GM12878 (cell line): ENCODE data around the gene LLPH. TPM values are rescaled to one million over a fixed set of nuclear protein-coding genes. Genes with fewer than 3 reads are reported as not detected.

ENCODE experiments used
- ATAC-seq: fragments of 200-7000 bp; cut with Tn5 transposase; 3 replicates; pipeline ENCODE4 v1.9.1; 2020; ENCODE audit warnings: mild to moderate bottlenecking, moderate library complexity
- BruUV-seq: library from RNA; stranded (reverse); fragments of 400-500 nt; replicated peaks from 2 replicates; lab custom pipeline; 2021; lab: Mats Ljungman, UMichigan
- CTCF ChIA-PET: fragments of 300-600 bp; sonication (Branson Sonifier 250); formaldehyde crosslinking; extraction: SDS; loops from one replicate; lab custom pipeline; 2021; ENCODE audit warnings: inconsistent platforms; lab: Yijun Ruan, JAX
- POLR2A ChIA-PET: fragments of 350-600 bp; formaldehyde crosslinking; extraction: SDS; loops from one replicate; lab custom pipeline; 2021; ENCODE audit warnings: inconsistent platforms; lab: Charles Lee
- RAD21 ChIA-PET: fragments of 300-600 bp; sonication (Branson Sonifier 250); formaldehyde crosslinking; loops from one replicate; lab custom pipeline; 2023; ENCODE audit warnings: antibody characterized with exemption; ENCODE audit not compliant: unreplicated experiment; lab: Charles Lee
- SMC1A ChIA-PET: fragments of 300-600 bp; sonication (Branson Sonifier 250); formaldehyde crosslinking; loops from one replicate; lab custom pipeline; 2023; ENCODE audit not compliant: unreplicated experiment, uncharacterized antibody; lab: Charles Lee
- DNase-seq: peaks from one replicate; pipeline ENCODE4 v3.0.0-alpha.2; 2011; ENCODE audit warnings: low read depth, low spot score
- FAIRE-seq: peaks from 3 replicates; lab custom pipeline; 2011; peaks lifted over from hg19 to GRCh38; lab: Jason Lieb, UNC
- H2AFZ ChIP-seq: 2 replicates; pipeline ENCODE4 v1.6.0; 2011; ENCODE audit warnings: low read depth, low read length, control low read depth; ENCODE audit not compliant: control insufficient read depth
- H3K27ac ChIP-seq: 2 replicates; pipeline ENCODE4 v1.5.1; 2011; ENCODE audit warnings: control low read depth; ENCODE audit not compliant: control insufficient read depth, insufficient read depth
- H3K27me3 ChIP-seq, 2 experiments: replicated peaks in 1 of 2; 2 replicates each; pipeline versions ENCODE4 v1.6.0 to v1.6.1; 2011; ENCODE audit warnings: low read length in 1 of 2; ENCODE audit not compliant: control insufficient read depth in 2 of 2, insufficient read depth in 2 of 2
- H3K36me3 ChIP-seq, 2 experiments: 2 replicates each; pipeline ENCODE4 v1.5.1; 2011; ENCODE audit warnings: low read length in 1 of 2; ENCODE audit not compliant: control insufficient read depth in 2 of 2, insufficient read depth in 2 of 2
- H3K4me1 ChIP-seq: 2 replicates; pipeline ENCODE4 v1.6.1; 2011; ENCODE audit warnings: mild to moderate bottlenecking, low read length, moderate library complexity, mixed read lengths; ENCODE audit not compliant: control insufficient read depth, insufficient read depth
- H3K4me2 ChIP-seq: 2 replicates; pipeline ENCODE4 v1.6.0; 2011; ENCODE audit warnings: control low read depth; ENCODE audit not compliant: control insufficient read depth, insufficient read depth
- H3K4me3 ChIP-seq: fragments of 200-600 bp; sonication (generic); 2 replicates; pipeline ENCODE4 v1.5.1; 2016
- H3K79me2 ChIP-seq: 2 replicates; pipeline ENCODE4 v1.6.0; 2011; ENCODE audit warnings: low read length; ENCODE audit not compliant: control insufficient read depth, insufficient read depth
- H3K9ac ChIP-seq: 2 replicates; pipeline ENCODE4 v1.8.0; 2011; ENCODE audit warnings: low read length, control low read depth, mixed read lengths; ENCODE audit not compliant: control insufficient read depth, insufficient read depth
- H3K9me3 ChIP-seq: replicated peaks from 3 replicates; pipeline ENCODE4 v1.5.1; 2011; ENCODE audit warnings: mild to moderate bottlenecking, low read length; ENCODE audit not compliant: control insufficient read depth, insufficient read depth
- H4K20me1 ChIP-seq: 2 replicates; pipeline ENCODE4 v1.6.0; 2011; ENCODE audit not compliant: control insufficient read depth, insufficient read depth
- CHD4 ChIP-seq: fragments of 200-600 bp; sonication (generic); IDR thresholded peaks from 2 replicates; pipeline ENCODE4 v1.6.1; 2016; ENCODE audit warnings: mild to moderate bottlenecking
- HCFC1 ChIP-seq: fragments of 150-350 bp; IDR thresholded peaks from 2 replicates; pipeline ENCODE4 v1.6.1; 2014; ENCODE audit warnings: low read length
- HDAC6 ChIP-seq: fragments of 200-600 bp; sonication (generic); IDR thresholded peaks from one replicate; pipeline ENCODE4 v1.8.0; 2017; ENCODE audit warnings: antibody characterized with exemption; ENCODE audit not compliant: unreplicated experiment
- IKZF2 ChIP-seq, 2 experiments: fragments of 450-650 bp; IDR thresholded peaks; 2 replicates each; pipeline ENCODE4 v1.6.1; 2017; ENCODE audit warnings: mild to moderate bottlenecking in 2 of 2, moderate library complexity in 2 of 2
- NFIC ChIP-seq: IDR thresholded peaks from 2 replicates; pipeline ENCODE4 v1.6.1; 2012; ENCODE audit warnings: low read depth, mild to moderate bottlenecking, inconsistent platforms, low read length, moderate library complexity
- NR2C2 ChIP-seq: IDR thresholded peaks from 2 replicates; pipeline ENCODE4 v1.6.1; 2011; ENCODE audit warnings: borderline replicate concordance, low read depth; ENCODE audit not compliant: control insufficient read depth, insufficient read length
- NR2F1 ChIP-seq: fragments of 450-650 bp; conservative IDR thresholded peaks from 2 replicates; pipeline ENCODE4 v1.6.1; 2017; ENCODE audit warnings: mild to moderate bottlenecking
- POLR2A ChIP-seq: IDR thresholded peaks from 2 replicates; pipeline ENCODE4 v1.6.1; 2011; ENCODE audit warnings: low read depth, mild to moderate bottlenecking, low read length
- POLR2AphosphoS2 ChIP-seq: IDR thresholded peaks from 2 replicates; pipeline ENCODE4 v1.6.1; 2011; ENCODE audit warnings: low read depth, mild to moderate bottlenecking, low read length, improper control_type of control experiment, moderate library complexity
- RAD51 ChIP-seq: fragments of 450-650 bp; IDR thresholded peaks from 2 replicates; pipeline ENCODE4 v1.6.1; 2016; ENCODE audit warnings: moderate library complexity, mild to moderate bottlenecking, inconsistent platforms
- RB1 ChIP-seq: fragments of 450-650 bp; formaldehyde crosslinking; IDR thresholded peaks from 2 replicates; pipeline ENCODE4 v1.6.1; 2017; ENCODE audit warnings: mild to moderate bottlenecking, borderline replicate concordance
- RCOR1 ChIP-seq: conservative IDR thresholded peaks from 2 replicates; pipeline ENCODE4 v1.6.1; 2012; ENCODE audit warnings: low read depth, low read length, improper control_type of control experiment
- SRF ChIP-seq, 2 experiments: IDR thresholded peaks; 2 replicates each; pipeline ENCODE4 v1.6.1; 2011; ENCODE audit warnings: low read depth in 2 of 2, low read length in 2 of 2, mild to moderate bottlenecking in 1 of 2, moderate library complexity in 1 of 2
- SUPT20H ChIP-seq: IDR thresholded peaks from 2 replicates; pipeline ENCODE4 v1.6.1; 2011; ENCODE audit warnings: low read depth, mild to moderate bottlenecking, low read length, moderate library complexity, borderline replicate concordance; ENCODE audit not compliant: control insufficient read depth
- TCF7 ChIP-seq: IDR thresholded peaks from 2 replicates; pipeline ENCODE4 v1.6.1; 2014; ENCODE audit warnings: antibody characterized with exemption, borderline replicate concordance
- ZNF207 ChIP-seq: fragments of 450-650 bp; IDR thresholded peaks from 2 replicates; pipeline ENCODE4 v1.6.1; 2014; ENCODE audit warnings: antibody characterized with exemption, mild to moderate bottlenecking, borderline replicate concordance
- WGBS: methylation state at CpG from one replicate; pipeline ENCODE4 v1.1.6; 2016; ENCODE audit warnings: low lambda C conversion rate; ENCODE audit not compliant: insufficient replicate concordance, insufficient coverage; ENCODE audit errors: missing lambda C conversion rate; 5-methylcytosine and 5-hydroxymethylcytosine counted together
- in situ Hi-C: fragments of 300-500 bp; cut with MboI; formaldehyde crosslinking; loops from 9 replicates; pipeline ENCODE4 v1.14.3; 2018; ENCODE audit warnings: mixed read lengths
- intact Hi-C: fragments of 100-400 bp; cut with micrococcal nuclease; formaldehyde crosslinking; loops from one replicate; pipeline ENCODE4 v1.14.2; 2022; ENCODE audit not compliant: unreplicated experiment
- polyA plus RNA-seq, 11 experiments: library from polyadenylated mRNA; depleted of rRNA in 4 of 11; unstranded in 6 of 11; stranded (reverse) in 5 of 11; fragments of >200 nt; fragmentation: Nextera tagmentation in 4 of 11; fragmentation: Illumina TruSeq in 1 of 11; extraction: Ambion mirVana in 4 of 11; extraction: Trizol in 1 of 11; gene quantifications; 1 replicate in 1 of 11; 2 replicates in 10 of 11; pipeline versions ENCODE4 v1.2.1 to v1.2.3, GENCODE V29; 2011 to 2016; ENCODE audit warnings: inconsistent platforms in 2 of 11, missing spikeins in 2 of 11, low read depth in 1 of 11
- total RNA-seq, 4 experiments: library from RNA; depleted of rRNA in 3 of 4; stranded (reverse); fragments of >200 nt in 3 of 4; fragmentation: Illumina TruSeq in 1 of 4; extraction: Trizol in 1 of 4; gene quantifications; 2 replicates each; pipeline versions ENCODE4 v1.2.1 to v1.2.3, GENCODE V29; 2013 to 2021
- TF ChIP-seq, protein P1 (sequence below): IDR thresholded peaks from 2 replicates; pipeline ENCODE4 v1.6.1; 2012; ENCODE audit warnings: improper control_type of control experiment, low read depth, low read length; ENCODE audit not compliant: insufficient replicate concordance
- TF ChIP-seq, protein P2 (sequence below): fragments of 450-650 bp; IDR thresholded peaks from 2 replicates; pipeline ENCODE4 v1.6.1; 2018; ENCODE audit warnings: borderline replicate concordance, mild to moderate bottlenecking; ENCODE audit not compliant: partially characterized antibody

Gene LLPH
- total and polyA plus RNA-seq, 10 of the 15 experiments (the other 5 are each of a cell fraction or from before 2014, with no cell fraction given), result 15.2 to 107 (median 70.4) TPM

DNA sequence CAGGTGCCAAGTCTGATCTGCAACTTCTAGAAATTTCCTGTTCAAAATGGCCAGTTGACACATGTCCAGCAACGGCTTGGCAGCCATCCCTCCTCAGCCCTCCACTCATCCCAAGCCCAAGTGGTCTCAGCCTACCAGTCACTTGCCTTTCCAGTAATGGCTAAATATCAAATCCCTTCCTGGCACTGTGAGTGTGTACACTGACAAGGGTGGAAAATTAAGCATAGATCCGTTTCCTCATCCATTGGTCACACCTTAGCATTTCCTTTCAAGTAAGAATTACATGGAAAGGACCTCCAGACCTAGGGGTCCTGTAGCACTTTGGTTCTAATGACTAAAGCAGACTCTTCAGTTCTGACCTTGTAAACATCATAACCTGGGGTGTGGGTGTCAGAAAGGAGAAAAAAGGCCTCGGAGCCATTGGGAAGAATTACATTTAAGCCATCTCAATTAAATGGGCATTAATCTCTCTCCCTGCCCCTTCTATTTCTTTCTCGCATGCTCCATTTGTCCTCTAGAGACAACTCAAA lies 15.4 kb downstream of the LLPH start (continued):
- TF ChIP-seq, protein P1, sequence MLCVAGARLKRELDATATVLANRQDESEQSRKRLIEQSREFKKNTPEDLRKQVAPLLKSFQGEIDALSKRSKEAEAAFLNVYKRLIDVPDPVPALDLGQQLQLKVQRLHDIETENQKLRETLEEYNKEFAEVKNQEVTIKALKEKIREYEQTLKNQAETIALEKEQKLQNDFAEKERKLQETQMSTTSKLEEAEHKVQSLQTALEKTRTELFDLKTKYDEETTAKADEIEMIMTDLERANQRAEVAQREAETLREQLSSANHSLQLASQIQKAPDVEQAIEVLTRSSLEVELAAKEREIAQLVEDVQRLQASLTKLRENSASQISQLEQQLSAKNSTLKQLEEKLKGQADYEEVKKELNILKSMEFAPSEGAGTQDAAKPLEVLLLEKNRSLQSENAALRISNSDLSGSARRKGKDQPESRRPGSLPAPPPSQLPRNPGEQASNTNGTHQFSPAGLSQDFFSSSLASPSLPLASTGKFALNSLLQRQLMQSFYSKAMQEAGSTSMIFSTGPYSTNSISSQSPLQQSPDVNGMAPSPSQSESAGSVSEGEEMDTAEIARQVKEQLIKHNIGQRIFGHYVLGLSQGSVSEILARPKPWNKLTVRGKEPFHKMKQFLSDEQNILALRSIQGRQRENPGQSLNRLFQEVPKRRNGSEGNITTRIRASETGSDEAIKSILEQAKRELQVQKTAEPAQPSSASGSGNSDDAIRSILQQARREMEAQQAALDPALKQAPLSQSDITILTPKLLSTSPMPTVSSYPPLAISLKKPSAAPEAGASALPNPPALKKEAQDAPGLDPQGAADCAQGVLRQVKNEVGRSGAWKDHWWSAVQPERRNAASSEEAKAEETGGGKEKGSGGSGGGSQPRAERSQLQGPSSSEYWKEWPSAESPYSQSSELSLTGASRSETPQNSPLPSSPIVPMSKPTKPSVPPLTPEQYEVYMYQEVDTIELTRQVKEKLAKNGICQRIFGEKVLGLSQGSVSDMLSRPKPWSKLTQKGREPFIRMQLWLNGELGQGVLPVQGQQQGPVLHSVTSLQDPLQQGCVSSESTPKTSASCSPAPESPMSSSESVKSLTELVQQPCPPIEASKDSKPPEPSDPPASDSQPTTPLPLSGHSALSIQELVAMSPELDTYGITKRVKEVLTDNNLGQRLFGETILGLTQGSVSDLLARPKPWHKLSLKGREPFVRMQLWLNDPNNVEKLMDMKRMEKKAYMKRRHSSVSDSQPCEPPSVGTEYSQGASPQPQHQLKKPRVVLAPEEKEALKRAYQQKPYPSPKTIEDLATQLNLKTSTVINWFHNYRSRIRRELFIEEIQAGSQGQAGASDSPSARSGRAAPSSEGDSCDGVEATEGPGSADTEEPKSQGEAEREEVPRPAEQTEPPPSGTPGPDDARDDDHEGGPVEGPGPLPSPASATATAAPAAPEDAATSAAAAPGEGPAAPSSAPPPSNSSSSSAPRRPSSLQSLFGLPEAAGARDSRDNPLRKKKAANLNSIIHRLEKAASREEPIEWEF, result no peak
- TF ChIP-seq ZNF207 (no peak), HDAC6 (no peak), RAD51 (no peak), TCF7 (no peak), IKZF2 (IDR thresholded peaks at IDR 0.05) (no peak), POLR2A (no peak)

DNA sequence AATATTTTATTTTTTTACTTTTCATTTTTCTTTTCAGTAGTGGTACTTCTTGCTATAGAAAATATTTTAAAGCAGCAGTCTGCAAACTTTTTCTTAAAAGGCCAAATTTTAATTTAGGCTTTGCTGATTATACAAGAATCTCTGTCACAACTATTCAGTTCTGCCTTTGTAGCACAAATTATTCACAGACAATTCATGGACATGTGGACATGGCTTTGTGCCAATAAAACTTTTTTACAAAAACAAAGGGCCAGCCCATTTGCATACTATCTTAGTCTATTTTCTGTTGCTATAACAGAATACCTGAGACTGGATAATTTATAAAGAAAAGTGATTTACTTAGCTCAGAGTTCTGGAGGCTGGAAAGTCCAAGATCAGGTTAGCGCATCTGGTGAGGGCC lies 17.1 kb downstream of the LLPH start:
- RAD21 ChIA-PET, result no interaction called here
- CTCF ChIA-PET, result interaction anchor here (1.2 kb wide), 1 partner anchor 557 kb away, joined by 3 read pairs; no protein-coding TSS in a partner anchor
- Histone ChIP-seq H3K4me3 (no peak overlapping the region), H3K9me3 (no peaks in the 10 kb centered on the region), H3K79me2 (no peaks in the 10 kb centered on the region), H3K9ac (no peak overlapping the region), H4K20me1 (no peaks in the 10 kb centered on the region), H3K27me3 (no peaks in the 10 kb centered on the region), H3K36me3 (no peaks in the 10 kb centered on the region), H3K27ac (no peak overlapping the region), H3K4me1 (no peaks in the 10 kb centered on the region), H3K4me2 (no peak overlapping the region), H2AFZ (no peak overlapping the region)
- no peak for DNase-seq
- FAIRE-seq, result no peak
- WGBS, result 90% methylated on average over 1 of the region's 1 CpG
- ATAC-seq, result no peak
- SMC1A ChIA-PET, result interaction anchor here (0.9 kb wide), 1 partner anchor 524 kb away, joined by 3 read pairs; no protein-coding TSS in a partner anchor
- in situ Hi-C loops, result no loop called here
- BruUV-seq, result no TSS peak
- POLR2A ChIA-PET, result no interaction called here
- intact Hi-C loops, result no loop called here
- TF ChIP-seq, protein P2, sequence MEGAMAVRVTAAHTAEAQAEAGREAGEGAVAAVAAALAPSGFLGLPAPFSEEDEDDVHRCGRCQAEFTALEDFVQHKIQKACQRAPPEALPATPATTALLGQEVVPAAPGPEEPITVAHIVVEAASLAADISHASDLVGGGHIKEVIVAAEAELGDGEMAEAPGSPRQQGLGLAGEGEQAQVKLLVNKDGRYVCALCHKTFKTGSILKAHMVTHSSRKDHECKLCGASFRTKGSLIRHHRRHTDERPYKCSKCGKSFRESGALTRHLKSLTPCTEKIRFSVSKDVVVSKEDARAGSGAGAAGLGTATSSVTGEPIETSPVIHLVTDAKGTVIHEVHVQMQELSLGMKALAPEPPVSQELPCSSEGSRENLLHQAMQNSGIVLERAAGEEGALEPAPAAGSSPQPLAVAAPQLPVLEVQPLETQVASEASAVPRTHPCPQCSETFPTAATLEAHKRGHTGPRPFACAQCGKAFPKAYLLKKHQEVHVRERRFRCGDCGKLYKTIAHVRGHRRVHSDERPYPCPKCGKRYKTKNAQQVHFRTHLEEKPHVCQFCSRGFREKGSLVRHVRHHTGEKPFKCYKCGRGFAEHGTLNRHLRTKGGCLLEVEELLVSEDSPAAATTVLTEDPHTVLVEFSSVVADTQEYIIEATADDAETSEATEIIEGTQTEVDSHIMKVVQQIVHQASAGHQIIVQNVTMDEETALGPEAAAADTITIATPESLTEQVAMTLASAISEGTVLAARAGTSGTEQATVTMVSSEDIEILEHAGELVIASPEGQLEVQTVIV, result no peak
- no peak for TF ChIP-seq NR2F1
- no peak for TF ChIP-seq NR2C2
- TF ChIP-seq NFIC, result no peak
- TF ChIP-seq HCFC1, result no peak
- no peak for TF ChIP-seq POLR2AphosphoS2
- no peak for TF ChIP-seq SUPT20H
- TF ChIP-seq SRF (IDR thresholded peaks at IDR 0.05; ENCODE audit: low read depth in 2 of 2, low read length in 2 of 2), result no peak
- no peak for TF ChIP-seq CHD4
- no peak for TF ChIP-seq RCOR1
- TF ChIP-seq RB1, result no peak
